B cell (primary cell): ENCODE data around the gene THAP4.

ENCODE experiments used
- CTCF ChIP-seq: fragments of 200-600 bp; IDR thresholded peaks from one replicate; pipeline ENCODE4 v1.8.0; 2022; ENCODE audit warnings: antibody characterized with exemption, mild to moderate bottlenecking
- EZH2 ChIP-seq: IDR thresholded peaks from 2 replicates; pipeline ENCODE4 v1.6.1; 2012; ENCODE audit warnings: borderline replicate concordance, low read depth, mild to moderate bottlenecking, moderate library complexity, low read length; ENCODE audit not compliant: insufficient read depth, poor library complexity, severe bottlenecking

- TF ChIP-seq EZH2 (no peak), CTCF (no peak)
Measured at GRCh38 chr2:241613017-241613780, 23.8 kb downstream of the THAP4 start.
